ENCODE results near the gene ABLIM1.

The ABLIM1 gene

GRCh38 chr10:114445332-114445731 is 212.7 kb downstream of the ABLIM1 start:
- TF ChIP-seq CEBPB (IDR thresholded peaks at IDR 0.05) (no peak), FOXM1 (IDR thresholded peaks at IDR 0.05; ENCODE audit: borderline replicate concordance, low read depth) (no peak), REST (IDR thresholded peaks at IDR 0.05; ENCODE audit: low read depth) (no peak), ZBTB7A (IDR thresholded peaks at IDR 0.05; ENCODE audit: low read depth) (no peak), YY1 (IDR thresholded peaks at IDR 0.05; ENCODE audit: low read depth) (no peak), NFIC (IDR thresholded peaks at IDR 0.05) (no peak), USF1 (IDR thresholded peaks at IDR 0.05) (no peak), MAX (IDR thresholded peaks at IDR 0.05) (no peak), RAD21 (IDR thresholded peaks at IDR 0.05; ENCODE audit: low read depth) (no peak), EP300 (IDR thresholded peaks at IDR 0.05; ENCODE audit: borderline replicate concordance) (no peak), EGR1 (IDR thresholded peaks at IDR 0.05) (no peak), TAF1 (IDR thresholded peaks at IDR 0.05; ENCODE audit: low read depth) (no peak), CREB1 (IDR thresholded peaks at IDR 0.05; ENCODE audit: low read depth) (no peak), TCF12 (IDR thresholded peaks at IDR 0.05; ENCODE audit: low read depth) (no peak), TEAD4 (IDR thresholded peaks at IDR 0.05) (no peak)

GRCh38 chr10:114444819-114445218 is 213.3 kb downstream of the ABLIM1 start:
- TF ChIP-seq RAD21 (IDR thresholded peaks at IDR 0.05; ENCODE audit: low read depth) (peak; percentile 57), CREB1 (IDR thresholded peaks at IDR 0.05; ENCODE audit: low read depth) (no peak)

- TF ChIP-seq REST (IDR thresholded peaks at IDR 0.05; ENCODE audit: low read depth) (no peak), EP300 (IDR thresholded peaks at IDR 0.05; ENCODE audit: borderline replicate concordance) (no peak), YY1 (IDR thresholded peaks at IDR 0.05; ENCODE audit: low read depth) (no peak), FOXM1 (IDR thresholded peaks at IDR 0.05; ENCODE audit: borderline replicate concordance, low read depth) (no peak), NFIC (IDR thresholded peaks at IDR 0.05) (no peak), CREB1 (IDR thresholded peaks at IDR 0.05; ENCODE audit: low read depth) (no peak), TAF1 (IDR thresholded peaks at IDR 0.05; ENCODE audit: low read depth) (no peak), RAD21 (IDR thresholded peaks at IDR 0.05; ENCODE audit: low read depth) (no peak), EGR1 (IDR thresholded peaks at IDR 0.05) (no peak), TCF12 (IDR thresholded peaks at IDR 0.05; ENCODE audit: low read depth) (no peak), MAX (IDR thresholded peaks at IDR 0.05) (no peak), ZBTB7A (IDR thresholded peaks at IDR 0.05; ENCODE audit: low read depth) (no peak), TEAD4 (IDR thresholded peaks at IDR 0.05) (no peak), CEBPB (IDR thresholded peaks at IDR 0.05) (no peak), USF1 (IDR thresholded peaks at IDR 0.05) (no peak)
Observed at GRCh38 chr10:114442091-114442630, 215.9 kb downstream of the ABLIM1 start.

GRCh38 chr10:114441107-114441506 is 217.0 kb downstream of the ABLIM1 start:
- TF ChIP-seq REST (IDR thresholded peaks at IDR 0.05; ENCODE audit: low read depth), result no peak
- no peak for TF ChIP-seq EP300 (IDR thresholded peaks at IDR 0.05; ENCODE audit: borderline replicate concordance)
- no peak for TF ChIP-seq TEAD4 (IDR thresholded peaks at IDR 0.05)
- no peak for TF ChIP-seq MAX (IDR thresholded peaks at IDR 0.05)
- TF ChIP-seq FOXM1 (IDR thresholded peaks at IDR 0.05; ENCODE audit: borderline replicate concordance, low read depth), result no peak
- TF ChIP-seq TCF12 (IDR thresholded peaks at IDR 0.05; ENCODE audit: low read depth), result no peak
- no peak for TF ChIP-seq RAD21 (IDR thresholded peaks at IDR 0.05; ENCODE audit: low read depth)
- no peak for TF ChIP-seq NFIC (IDR thresholded peaks at IDR 0.05)
- TF ChIP-seq USF1 (IDR thresholded peaks at IDR 0.05), result no peak
- no peak for TF ChIP-seq ZBTB7A (IDR thresholded peaks at IDR 0.05; ENCODE audit: low read depth)
- TF ChIP-seq CEBPB (IDR thresholded peaks at IDR 0.05), result no peak
- no peak for TF ChIP-seq TAF1 (IDR thresholded peaks at IDR 0.05; ENCODE audit: low read depth)
- TF ChIP-seq YY1 (IDR thresholded peaks at IDR 0.05; ENCODE audit: low read depth), result no peak
- no peak for TF ChIP-seq CREB1 (IDR thresholded peaks at IDR 0.05; ENCODE audit: low read depth)
- no peak for TF ChIP-seq EGR1 (IDR thresholded peaks at IDR 0.05)

Measured in Ishikawa (cell line).